Nephron progenitor cell (in vitro differentiated cells): ENCODE measurements around the gene SRM.
"Not testable (repeated sequence)": the region's sequence is repeated elsewhere in the genome, so short reads cannot be mapped to it uniquely, and the experiment has no call there.

Source experiments
- DNase-seq: peaks from one replicate; pipeline ENCODE4 v3.0.0; 2021
- H3K27ac Mint-ChIP-seq: 2 replicates; pipeline ENCODE4 v1.8.0; 2021; ENCODE audit warnings: mild to moderate bottlenecking, moderate library complexity, mixed read lengths
- H3K27me3 Mint-ChIP-seq: 2 replicates; pipeline ENCODE4 v1.8.0; 2021; ENCODE audit warnings: mild to moderate bottlenecking, low read depth, mixed read lengths; ENCODE audit not compliant: poor library complexity
- H3K36me3 Mint-ChIP-seq: 2 replicates; pipeline ENCODE4 v1.8.0; 2021; ENCODE audit warnings: low read depth, mixed read lengths
- H3K4me1 Mint-ChIP-seq: 2 replicates; pipeline ENCODE4 v1.8.0; 2021; ENCODE audit warnings: mixed read lengths
- H3K4me3 Mint-ChIP-seq: 2 replicates; pipeline ENCODE4 v1.8.0; 2021; ENCODE audit warnings: mild to moderate bottlenecking, moderate library complexity, mixed read lengths
- H3K9me3 Mint-ChIP-seq: 2 replicates; pipeline ENCODE4 v1.8.0; 2021; ENCODE audit warnings: mild to moderate bottlenecking, moderate library complexity, mixed read lengths
- TF ChIP-seq, protein P1 (sequence below): fragments of 200-600 bp; sonication (generic); IDR thresholded peaks from 2 replicates; pipeline ENCODE4 v1.5.0; 2021; ENCODE audit warnings: antibody characterized with exemption

SRM gene

DNA sequence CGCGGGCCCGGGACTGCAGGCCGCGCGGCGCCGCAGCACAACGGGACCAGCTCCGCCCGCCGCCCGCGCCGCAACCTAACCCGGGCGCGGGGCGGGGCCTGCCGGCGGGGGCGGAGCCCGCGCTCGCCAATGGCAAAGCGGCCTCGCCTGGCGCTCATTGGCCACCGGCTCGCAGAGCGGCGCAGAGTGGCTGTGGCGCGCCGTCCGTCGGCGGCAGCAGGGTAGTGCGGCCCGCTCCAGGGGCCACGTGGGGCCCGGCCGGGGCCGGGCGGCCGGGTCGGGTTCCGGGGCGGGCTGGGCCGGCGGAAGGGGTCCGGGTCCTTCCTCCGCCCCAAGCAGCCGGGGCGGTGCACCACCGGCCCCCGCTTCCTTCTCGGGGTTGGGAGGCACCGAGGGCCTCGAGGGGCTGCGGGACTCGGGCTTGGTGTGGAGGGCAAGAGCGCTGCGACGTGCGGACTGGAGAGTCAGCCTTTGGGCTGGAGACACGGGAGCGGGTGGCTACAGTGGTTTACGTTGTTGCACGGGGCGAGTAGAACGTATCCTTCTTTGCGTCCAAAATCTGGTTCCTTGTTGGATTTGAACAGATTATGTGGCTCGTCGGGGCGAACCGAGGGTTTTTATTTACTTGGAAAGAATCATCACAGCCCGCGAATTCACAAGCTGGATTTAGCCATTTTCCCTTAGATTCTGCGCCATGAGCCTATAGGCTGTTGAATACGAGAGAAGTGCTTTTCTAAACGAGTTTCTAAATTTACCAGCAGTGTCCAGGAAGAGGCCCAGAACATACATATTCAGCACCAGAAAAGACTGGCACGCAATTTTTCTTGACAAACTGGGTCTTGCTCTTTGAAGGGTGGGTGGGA lies at the start of gene SRM:
SRM (minus strand) TSS at position 51 of the 863 bp plus-strand sequence. CDS start 75 bp downstream, outside the sequence.
- Mint-ChIP-seq H3K27me3 (no peaks in the 10 kb centered on the region), H3K27ac (peak within 1 kb of the TSS; percentile 19), H3K9me3 (no peaks in the 10 kb centered on the region), H3K4me1 (peaks cover 31% of the 10 kb centered on the region), H3K36me3 (peaks cover 35% of the 10 kb centered on the region), H3K4me3 (peak within 1 kb of the TSS; percentile 96)
- peak; percentile 94 for DNase-seq
- TF ChIP-seq, protein P1, sequence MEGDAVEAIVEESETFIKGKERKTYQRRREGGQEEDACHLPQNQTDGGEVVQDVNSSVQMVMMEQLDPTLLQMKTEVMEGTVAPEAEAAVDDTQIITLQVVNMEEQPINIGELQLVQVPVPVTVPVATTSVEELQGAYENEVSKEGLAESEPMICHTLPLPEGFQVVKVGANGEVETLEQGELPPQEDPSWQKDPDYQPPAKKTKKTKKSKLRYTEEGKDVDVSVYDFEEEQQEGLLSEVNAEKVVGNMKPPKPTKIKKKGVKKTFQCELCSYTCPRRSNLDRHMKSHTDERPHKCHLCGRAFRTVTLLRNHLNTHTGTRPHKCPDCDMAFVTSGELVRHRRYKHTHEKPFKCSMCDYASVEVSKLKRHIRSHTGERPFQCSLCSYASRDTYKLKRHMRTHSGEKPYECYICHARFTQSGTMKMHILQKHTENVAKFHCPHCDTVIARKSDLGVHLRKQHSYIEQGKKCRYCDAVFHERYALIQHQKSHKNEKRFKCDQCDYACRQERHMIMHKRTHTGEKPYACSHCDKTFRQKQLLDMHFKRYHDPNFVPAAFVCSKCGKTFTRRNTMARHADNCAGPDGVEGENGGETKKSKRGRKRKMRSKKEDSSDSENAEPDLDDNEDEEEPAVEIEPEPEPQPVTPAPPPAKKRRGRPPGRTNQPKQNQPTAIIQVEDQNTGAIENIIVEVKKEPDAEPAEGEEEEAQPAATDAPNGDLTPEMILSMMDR = no peak

DNA sequence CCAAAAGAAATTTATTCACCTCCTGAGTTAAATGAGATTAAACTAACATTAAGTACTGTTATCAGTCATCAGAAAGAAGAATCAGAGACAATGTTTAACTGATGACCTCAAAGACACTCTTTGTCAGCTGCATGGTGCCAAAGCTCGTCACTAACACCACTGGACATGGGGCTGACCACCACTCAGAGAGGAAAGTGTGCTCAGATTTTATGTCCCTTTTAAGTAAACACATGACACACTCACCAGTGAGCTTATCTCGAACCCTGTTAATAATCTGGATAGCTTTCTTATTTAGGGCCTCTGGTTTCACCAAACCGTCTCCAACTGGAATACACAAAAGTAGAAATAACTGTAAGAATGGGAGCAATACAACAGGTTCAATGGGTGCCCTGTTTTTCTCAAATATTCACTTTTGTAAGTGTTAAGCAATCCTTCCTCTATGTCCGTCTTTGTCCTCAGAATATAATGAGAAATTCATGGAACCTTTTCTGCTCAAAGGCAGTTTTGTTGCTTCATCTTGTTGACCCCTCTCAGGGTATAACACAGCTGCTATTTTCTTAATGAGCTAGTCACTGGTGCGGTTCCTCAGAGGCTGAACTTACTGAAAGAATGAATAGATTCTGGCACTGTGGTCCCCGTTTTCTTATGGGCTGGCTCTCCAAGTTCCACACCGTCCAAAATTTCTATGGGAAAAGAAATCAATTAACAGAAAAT lies 49.4 kb upstream of the SRM start:
- Mint-ChIP-seq H3K4me1 (peaks cover 53% of the 10 kb centered on the region), H3K27ac (peak overlapping the region; percentile 43), H3K36me3 (peaks cover 51% of the 10 kb centered on the region)

DNA sequence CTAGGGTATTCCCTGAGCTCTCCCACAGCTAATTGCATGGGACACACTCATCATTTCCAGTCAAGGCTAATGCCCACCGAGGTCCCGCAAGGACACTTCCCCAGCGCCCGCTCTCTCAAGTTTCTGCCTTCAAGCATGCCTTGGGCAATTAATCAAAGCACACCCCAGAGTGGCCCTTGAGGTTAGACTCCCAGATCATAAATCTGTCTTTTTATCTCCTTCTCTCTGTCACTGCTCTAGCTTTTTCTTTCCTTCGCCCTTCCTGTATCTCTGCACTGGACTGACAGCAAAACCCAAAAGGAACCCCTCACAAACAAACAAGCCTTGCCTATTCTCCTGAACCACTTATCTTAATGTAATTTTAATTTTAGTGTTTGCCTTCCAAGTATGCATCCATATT lies 47.8 kb upstream of the SRM start:
- TF ChIP-seq, protein P1 = no peak
- DNase-seq = peak; percentile 64
- H3K27ac Mint-ChIP-seq = peak overlapping the region; percentile 1
- H3K27me3 Mint-ChIP-seq = no peaks in the 10 kb centered on the region
- peaks cover 62% of the 10 kb centered on the region for H3K4me1 Mint-ChIP-seq
- H3K9me3 Mint-ChIP-seq = no peaks in the 10 kb centered on the region
- peaks cover 37% of the 10 kb centered on the region for H3K36me3 Mint-ChIP-seq
- H3K4me3 Mint-ChIP-seq = peak overlapping the region; percentile 9

More for the DNA sequence above, 49.4 kb upstream of the SRM start:
- TF ChIP-seq, protein P1 = no peak
- Mint-ChIP-seq H3K27me3 (no peaks in the 10 kb centered on the region), H3K9me3 (no peaks in the 10 kb centered on the region), H3K4me3 (peak overlapping the region; percentile 7)
- no peak for DNase-seq

DNA sequence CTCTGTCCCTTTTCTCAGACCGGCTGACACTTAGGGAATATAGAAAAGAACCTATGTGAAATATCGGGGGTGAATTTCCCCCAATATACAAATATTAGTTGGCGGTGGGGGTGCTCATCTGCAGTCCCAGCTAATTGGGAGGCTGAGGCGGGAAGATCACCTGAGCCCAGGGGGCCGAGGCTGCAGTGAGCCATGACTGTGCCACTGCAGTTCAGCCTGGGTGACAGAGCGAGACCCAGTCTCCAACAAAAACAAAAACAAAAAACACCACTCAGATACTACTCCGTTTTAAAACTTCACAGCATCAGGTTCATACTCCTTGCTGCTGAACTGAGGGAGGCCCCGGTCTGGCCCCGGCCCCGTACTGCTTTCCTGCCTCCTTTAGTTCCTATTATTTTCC lies 45.8 kb upstream of the SRM start:
- H3K36me3 Mint-ChIP-seq = peaks cover 33% of the 10 kb centered on the region
- peaks cover 72% of the 10 kb centered on the region for H3K4me1 Mint-ChIP-seq
- no peak for DNase-seq
- H3K27me3 Mint-ChIP-seq = peaks cover 3% of the 10 kb centered on the region
- peak overlapping the region; percentile 86 for H3K27ac Mint-ChIP-seq
- H3K4me3 Mint-ChIP-seq = peak overlapping the region; percentile 44
- TF ChIP-seq, protein P1 = no peak
- no peaks in the 10 kb centered on the region for H3K9me3 Mint-ChIP-seq

DNA sequence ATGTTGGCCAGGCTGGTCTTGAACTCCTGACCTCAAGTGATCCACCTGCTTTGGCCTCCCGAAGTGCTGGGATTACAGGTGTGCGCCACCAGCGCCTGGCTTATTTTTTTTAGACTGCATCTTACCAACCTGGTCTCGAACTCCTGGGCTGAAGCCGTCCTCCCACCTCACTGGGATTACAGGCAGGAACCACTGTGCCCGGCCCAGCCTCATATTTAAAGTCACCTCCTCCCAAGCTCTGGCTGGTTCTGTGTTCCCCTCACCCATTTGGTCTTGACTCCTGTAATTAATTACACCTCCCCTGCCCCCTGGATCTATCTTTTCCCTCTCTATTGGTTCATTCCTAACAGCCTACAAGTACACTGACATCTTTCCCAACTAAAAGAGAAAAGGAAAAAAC lies 41.5 kb upstream of the SRM start:
- Mint-ChIP-seq H3K27me3 (peaks cover 3% of the 10 kb centered on the region), H3K9me3 (no peaks in the 10 kb centered on the region), H3K4me3 (peak overlapping the region; percentile 73), H3K36me3 (peaks cover 22% of the 10 kb centered on the region), H3K4me1 (peaks cover 50% of the 10 kb centered on the region), H3K27ac (peak overlapping the region; percentile 15)
- no peak for DNase-seq
- TF ChIP-seq, protein P1 = no peak

DNA sequence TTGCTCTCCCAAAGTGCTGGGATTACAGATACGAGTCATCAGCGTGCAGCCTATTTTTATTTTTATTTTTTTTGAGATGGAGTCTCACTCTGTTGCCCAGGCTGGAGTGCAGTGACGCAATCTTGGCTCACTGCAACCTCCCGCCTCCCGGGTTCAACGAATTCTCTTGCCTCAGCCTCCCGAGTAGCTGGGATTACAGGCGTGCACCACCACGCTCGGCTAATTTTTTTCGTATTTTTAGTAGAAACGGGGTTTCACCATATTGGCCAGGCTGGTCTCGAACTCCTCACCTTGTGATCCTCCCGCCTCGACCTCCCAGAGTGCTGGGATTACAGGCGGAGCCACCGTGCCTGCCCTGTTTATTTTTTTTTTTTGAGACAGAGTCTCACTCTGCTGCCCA lies 41.0 kb upstream of the SRM start:
- peaks cover 45% of the 10 kb centered on the region for H3K4me1 Mint-ChIP-seq
- not testable (repeated sequence) for H3K27ac Mint-ChIP-seq, H3K9me3 Mint-ChIP-seq, H3K27me3 Mint-ChIP-seq, DNase-seq
- H3K4me3 Mint-ChIP-seq = peak overlapping the region; percentile 36
- H3K36me3 Mint-ChIP-seq = peaks cover 24% of the 10 kb centered on the region
